OCI-LY7 (cell line): ENCODE results near the gene DEFB131A.
"Not testable (repeated sequence)": the region's sequence is repeated elsewhere in the genome, so short reads cannot be mapped to it uniquely, and the experiment has no call there.

Experiments used
- CTCF ChIP-seq: fragments of 200-600 bp; sonication (generic); conservative IDR thresholded peaks from 2 replicates; pipeline ENCODE4 v1.5.1; 2014; ENCODE audit warnings: mild to moderate bottlenecking, antibody characterized with exemption, low read length, moderate library complexity, mixed read lengths
- EZH2phosphoT487 ChIP-seq: fragments of 200-600 bp; sonication (generic); IDR thresholded peaks from 2 replicates; pipeline ENCODE4 v1.6.1; 2018; ENCODE audit warnings: low read depth, borderline replicate concordance, mild to moderate bottlenecking, mixed run types, antibody characterized with exemption, low read length, moderate library complexity, mixed read lengths

GRCh38 chr4:9455046-9455445 is 10.8 kb downstream of the DEFB131A start:
- TF ChIP-seq CTCF, EZH2phosphoT487: not testable (repeated sequence)
